ENCODE data around the gene ADAMTSL5.

GRCh38 chr19:1555487-1556389, 42.9 kb upstream of the ADAMTSL5 start:
- TF ChIP-seq EP300 (conservative IDR thresholded peaks at IDR 0.05; ENCODE audit: poor library complexity, severe bottlenecking) (no peak), TAF1 (IDR thresholded peaks at IDR 0.05; ENCODE audit: low read depth) (no peak)
- TF ChIP-seq, protein P1, sequence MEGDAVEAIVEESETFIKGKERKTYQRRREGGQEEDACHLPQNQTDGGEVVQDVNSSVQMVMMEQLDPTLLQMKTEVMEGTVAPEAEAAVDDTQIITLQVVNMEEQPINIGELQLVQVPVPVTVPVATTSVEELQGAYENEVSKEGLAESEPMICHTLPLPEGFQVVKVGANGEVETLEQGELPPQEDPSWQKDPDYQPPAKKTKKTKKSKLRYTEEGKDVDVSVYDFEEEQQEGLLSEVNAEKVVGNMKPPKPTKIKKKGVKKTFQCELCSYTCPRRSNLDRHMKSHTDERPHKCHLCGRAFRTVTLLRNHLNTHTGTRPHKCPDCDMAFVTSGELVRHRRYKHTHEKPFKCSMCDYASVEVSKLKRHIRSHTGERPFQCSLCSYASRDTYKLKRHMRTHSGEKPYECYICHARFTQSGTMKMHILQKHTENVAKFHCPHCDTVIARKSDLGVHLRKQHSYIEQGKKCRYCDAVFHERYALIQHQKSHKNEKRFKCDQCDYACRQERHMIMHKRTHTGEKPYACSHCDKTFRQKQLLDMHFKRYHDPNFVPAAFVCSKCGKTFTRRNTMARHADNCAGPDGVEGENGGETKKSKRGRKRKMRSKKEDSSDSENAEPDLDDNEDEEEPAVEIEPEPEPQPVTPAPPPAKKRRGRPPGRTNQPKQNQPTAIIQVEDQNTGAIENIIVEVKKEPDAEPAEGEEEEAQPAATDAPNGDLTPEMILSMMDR (IDR thresholded peaks at IDR 0.05; ENCODE audit: poor library complexity, severe bottlenecking): no peak

Data from neural cell (in vitro differentiated cells).